Activated CD8-positive, alpha-beta memory T cell treated with anti-CD3 and anti-CD28 coated beads for 4 hours (primary cell): ENCODE results near the gene MYO5C.
"Not testable (repeated sequence)": the region's sequence is repeated elsewhere in the genome, so short reads cannot be mapped to it uniquely, and the experiment has no call there.

Experiments
- DNase-seq, 2 donors: peaks; one replicate each; pipeline ENCODE4 v3.0.0-alpha.2; 2020; ENCODE audit warnings: low read depth in 2 of 2

MYO5C gene

GRCh38 chr15:52308446-52309153, 13.0 kb upstream of the MYO5C start:
- DNase-seq: no peak

GRCh38 chr15:52307847-52308246, 12.2 kb upstream of the MYO5C start:
- no peak for DNase-seq

DNA sequence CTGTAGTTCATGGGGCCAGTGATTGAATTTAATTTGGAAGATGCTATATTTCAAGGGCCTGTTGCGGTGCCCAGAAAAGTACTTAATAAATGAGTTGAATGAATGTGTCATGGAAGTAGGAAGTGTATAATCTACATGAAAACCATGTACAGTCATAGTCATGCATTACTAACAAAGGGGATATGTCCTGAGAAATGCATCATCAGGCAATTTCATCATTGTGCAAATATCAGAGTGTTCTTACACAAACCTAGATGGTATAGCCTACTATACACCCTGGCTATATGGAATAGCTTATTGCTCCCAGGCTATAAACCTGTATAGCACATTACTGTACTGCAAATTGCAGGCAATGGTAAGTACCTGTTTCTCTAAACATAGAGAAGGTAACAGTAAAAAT, 10.7 kb upstream of the MYO5C start:
- DNase-seq: no peak

DNA sequence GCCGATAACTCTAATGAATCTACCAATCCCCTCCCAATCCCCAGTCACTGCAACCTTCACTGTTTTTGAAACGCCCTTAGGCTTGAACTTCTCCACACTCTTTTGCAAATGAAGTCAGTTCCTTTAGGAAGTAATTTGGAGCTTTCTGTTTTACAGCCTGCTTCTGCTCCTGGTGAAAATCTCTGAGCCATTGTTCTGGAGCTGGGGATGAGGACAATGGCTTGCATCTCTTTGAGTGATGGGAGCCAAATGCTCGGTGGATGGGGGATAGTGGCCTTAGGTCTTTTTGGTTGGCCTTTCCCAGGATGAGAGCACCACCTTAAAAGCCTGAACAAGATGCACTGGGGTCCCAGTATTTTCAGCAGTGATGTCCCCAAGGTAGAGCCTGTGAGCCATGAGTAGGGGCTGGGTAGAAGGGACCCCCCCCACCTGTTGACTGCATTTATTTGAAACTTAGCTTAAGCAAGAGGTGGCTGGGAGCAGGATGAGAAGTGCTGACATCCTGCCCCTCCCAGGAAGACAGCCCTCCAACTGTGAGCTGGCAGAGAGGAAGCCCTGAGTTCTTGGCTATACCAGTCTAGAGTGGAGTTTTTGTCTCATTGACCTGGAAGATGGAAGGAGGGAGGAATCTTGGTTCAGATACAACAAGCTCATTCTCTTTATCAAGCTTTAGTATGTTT, 7.6 kb upstream of the MYO5C start:
- no peak for DNase-seq

- no peak for DNase-seq
These were observed 5.8 kb upstream of the MYO5C start for GRCh38 chr15:52301265-52301847.

DNA sequence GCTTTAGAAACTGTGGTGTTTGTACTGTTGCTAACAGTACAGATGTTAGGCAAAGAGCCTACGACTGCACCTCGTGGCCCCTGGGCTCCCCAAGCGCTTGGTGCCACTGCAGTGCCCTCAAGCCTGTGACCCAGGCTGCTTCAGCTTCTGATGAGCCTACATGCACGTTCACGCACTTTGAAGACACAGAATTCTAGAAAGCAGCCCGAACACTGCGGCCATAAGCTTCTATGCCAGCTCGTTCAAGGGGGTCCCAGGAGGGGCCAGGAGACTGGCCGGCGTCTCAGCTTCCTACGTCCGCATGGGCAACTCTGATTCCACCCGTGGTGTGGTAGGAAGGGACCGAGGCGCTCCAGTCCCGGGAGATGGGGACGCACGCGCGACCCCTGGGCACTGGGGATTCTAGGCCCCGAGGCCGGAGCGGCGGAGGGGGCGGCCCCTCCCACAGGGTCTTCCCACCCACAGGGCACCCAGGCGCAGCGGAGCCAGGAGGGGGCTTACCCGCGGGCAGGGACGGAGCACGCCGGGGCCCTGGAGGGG, 653 bp downstream of the MYO5C start:
- DNase-seq: no peak

GRCh38 chr15:52292780-52293392, 2.7 kb downstream of the MYO5C start:
- no peak for DNase-seq

DNA sequence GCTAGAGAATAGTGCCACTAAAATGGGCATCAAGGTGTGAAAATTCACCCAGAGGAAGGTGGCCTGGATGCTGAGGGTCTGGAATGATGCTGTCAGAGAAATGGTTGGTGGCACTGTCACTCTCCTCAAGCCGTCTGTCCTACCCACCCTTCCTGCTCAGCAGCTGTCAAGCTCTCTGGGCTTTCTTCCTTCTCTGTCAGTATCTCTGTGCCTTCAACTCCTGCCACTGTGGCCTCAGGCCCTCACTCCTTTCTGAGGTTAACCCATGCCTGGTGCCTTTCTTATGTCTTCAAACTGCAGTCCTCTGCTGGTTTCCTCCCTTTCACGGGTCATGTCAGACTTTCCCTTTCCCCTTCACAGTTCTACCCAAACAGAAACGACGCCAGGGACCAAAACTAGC, 4.4 kb downstream of the MYO5C start:
- DNase-seq: no peak

DNA sequence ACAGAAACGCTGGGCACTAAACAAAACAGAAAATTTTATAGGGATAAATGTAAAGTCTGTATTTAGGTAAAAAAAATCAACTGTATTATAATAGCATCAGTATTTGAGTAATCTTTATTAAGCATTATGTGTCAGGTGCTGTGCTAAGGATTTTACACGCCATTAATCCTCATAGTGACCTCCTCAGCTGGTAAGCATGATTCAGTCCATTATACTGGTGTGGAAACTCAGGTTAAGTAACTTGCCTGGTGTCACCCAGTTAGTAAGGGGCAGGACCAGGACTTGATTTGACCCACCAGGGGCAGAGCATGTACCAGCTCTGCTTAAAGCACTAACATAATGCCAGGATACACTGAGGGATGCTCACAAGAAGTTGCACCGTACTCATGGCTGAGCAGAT, 4.8 kb downstream of the MYO5C start:
- DNase-seq: no peak

GRCh38 chr15:52290329-52290728, 5.3 kb downstream of the MYO5C start:
- DNase-seq: no peak

GRCh38 chr15:52289629-52290081, 5.9 kb downstream of the MYO5C start:
- DNase-seq: no peak

DNA sequence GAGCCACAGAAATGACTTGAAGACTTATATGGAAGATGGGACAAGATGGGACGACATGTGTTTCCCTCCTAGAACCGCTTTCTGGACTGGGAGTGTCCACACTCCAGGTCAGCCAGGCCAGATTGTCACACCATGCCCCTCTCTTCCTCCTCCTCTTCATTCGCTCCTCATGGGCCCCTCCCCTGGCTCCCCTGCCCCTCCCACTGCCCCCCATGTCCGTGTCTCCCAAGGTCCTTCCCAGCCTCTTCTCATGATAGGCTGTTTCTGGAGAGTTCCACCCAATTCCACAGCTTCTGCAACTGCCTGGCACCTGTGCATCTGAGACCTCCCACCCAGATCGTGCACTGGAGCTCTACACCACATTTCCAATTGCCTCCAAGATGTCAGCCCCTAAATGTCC, 6.6 kb downstream of the MYO5C start:
- DNase-seq: no peak

GRCh38 chr15:52288051-52288942, 7.3 kb downstream of the MYO5C start:
- no peak for DNase-seq

DNA sequence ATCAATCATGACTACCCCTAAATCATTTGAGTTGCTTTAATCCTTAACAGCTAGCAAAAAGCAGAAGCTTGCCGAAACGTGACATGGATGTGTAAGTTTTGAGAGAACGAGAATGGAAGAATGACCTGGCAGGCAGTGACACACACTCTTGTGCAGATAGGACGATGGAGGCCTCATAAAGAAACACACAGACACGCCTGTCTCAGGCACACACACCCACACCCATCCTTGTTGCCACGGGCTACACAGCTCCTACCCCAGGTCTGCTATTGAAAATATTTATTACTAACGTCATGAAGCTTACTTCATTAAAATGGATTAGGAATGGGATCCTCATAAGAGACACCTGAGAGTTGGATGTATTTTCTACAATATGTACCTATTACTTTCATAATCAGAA, 8.5 kb downstream of the MYO5C start:
- no peak for DNase-seq

DNA sequence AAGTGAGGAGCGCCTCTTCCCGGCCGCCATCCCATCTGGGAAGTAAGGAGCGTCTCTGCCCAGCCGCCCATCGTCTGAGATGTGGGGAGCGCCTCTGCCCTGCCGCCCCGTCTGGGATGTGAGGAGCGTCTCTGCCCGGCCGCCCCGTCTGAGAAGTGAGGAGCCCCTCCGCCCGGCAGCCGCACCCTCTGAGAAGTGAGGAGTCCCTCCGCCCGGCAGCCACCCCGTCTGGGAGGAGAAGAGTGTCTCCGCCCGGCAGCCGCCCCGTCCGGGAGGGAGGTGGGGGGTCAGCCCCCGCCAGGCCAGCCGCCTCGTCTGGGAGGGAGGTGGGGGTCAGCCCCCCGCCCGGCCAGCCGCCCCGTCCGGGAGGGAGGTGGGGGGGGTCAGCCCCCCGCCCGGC, 9.7 kb downstream of the MYO5C start:
- not testable (repeated sequence) for DNase-seq

DNA sequence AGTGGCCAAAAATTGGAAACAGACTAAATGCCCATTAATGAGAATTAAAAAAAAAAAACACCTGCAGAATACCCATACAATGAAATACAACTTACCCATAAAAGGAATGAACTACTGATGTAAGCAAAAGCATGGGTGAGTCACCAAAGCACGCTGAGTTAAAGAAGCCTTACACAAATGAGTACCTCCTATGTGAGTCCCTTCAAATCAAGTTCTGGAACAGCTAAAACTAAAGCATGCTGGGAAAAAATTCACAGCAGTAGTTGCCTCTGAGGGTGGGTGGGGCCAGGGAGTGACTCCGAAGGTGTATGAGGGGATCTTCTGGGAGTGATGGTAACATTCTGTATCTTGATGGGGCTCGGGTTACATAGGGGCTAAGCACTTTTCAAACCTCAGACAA, 11.4 kb downstream of the MYO5C start:
- DNase-seq: no peak

GRCh38 chr15:52283281-52283680, 12.3 kb downstream of the MYO5C start:
- no peak for DNase-seq

GRCh38 chr15:52282418-52282817, 13.2 kb downstream of the MYO5C start:
- no peak for DNase-seq

DNA sequence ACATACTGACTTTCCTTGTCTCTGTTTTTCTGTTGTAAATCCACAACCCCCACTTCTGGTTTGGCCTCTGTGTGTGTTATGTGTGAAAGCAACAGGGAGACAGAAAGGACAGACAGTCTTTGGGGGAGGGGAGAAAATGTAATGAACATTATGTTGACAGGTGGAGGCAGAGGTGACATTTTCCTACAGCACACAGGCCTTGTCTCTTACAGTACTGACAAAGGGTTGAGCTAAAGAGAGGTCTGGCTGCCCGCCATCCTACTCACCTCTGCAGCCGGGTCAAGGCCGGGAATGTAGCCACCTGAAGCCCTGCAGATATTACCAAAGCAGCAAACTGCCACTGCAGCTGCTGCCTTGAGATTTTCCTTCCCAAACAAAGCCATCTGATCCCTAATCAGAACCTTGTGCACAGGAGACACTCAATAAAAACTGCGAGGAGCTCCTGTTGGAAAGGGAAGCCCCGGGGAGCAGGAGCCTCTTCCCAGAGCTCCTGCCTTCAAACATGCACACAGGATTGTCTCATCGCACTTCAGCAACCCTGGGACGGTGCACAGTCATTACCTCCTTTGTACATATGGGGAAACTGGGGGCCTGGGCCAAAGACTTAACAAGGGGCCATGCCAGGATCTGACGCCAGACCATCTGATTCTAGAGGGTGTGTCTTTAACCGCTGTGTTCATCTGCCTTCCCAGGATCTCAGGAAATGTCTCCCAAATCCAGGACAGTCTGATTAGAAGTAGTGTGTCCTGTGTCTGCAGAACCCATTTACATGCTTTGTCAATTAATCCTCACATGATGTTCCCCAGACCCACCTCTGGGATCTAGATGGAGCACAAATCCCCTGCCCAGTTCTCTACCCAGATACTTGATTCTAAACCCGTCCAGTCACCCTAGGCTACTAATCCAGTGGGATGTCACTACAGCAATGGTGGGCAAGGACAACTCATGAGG, 14.2 kb downstream of the MYO5C start:
- DNase-seq: no peak
